Measurements from ENCODE around the gene PIAS3.
"Not testable (repeated sequence)": the region's sequence is repeated elsewhere in the genome, so short reads cannot be mapped to it uniquely, and the experiment has no call there.

Gene PIAS3

DNA sequence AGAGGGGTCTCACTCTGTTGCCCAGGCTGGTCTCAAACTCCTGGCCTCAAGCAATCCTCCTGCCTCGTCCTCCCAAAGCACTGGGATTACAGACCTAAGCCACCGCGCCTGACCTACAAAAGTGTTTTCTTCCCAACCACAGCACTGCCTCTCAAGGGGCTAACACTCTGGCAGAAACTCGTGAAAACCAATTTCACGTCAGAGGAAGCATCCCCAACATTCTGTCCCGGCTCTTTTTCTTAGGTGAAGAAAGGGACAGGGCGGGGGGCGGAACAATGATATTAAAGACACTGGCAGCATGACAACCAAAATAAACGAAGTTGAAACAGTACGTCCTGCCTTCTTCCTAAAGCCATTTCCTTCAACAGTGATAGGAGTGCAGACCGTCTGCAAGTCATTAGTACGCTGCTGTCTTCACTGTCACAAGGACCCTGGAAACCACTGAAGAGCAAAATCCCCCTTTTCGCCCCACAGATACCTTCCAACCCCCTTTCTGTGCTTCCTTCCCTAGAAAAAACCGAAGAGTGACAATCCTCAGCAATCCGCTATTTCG is 36.0 kb downstream of the PIAS3 start:
- DNase-seq: not testable (repeated sequence)

DNA sequence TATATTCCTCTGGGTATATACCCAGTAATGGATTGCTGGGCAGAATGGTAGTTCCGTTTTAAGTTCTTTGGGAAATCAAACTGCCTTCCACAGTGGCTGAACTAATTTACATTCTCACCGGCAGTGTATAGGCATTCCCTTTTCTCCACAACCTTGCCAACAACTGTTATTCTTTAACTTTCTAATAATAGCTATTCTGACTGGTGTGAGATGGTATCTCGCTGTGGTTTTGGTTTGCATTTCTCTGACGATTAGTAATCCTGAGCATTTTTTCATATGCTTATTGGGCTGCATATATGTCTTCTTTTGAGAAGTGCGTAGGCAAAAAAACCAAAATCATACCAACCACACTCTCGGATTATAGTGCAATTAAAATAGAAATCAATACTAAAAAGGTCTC is 40.8 kb downstream of the PIAS3 start:
- not testable (repeated sequence) for DNase-seq

DNA sequence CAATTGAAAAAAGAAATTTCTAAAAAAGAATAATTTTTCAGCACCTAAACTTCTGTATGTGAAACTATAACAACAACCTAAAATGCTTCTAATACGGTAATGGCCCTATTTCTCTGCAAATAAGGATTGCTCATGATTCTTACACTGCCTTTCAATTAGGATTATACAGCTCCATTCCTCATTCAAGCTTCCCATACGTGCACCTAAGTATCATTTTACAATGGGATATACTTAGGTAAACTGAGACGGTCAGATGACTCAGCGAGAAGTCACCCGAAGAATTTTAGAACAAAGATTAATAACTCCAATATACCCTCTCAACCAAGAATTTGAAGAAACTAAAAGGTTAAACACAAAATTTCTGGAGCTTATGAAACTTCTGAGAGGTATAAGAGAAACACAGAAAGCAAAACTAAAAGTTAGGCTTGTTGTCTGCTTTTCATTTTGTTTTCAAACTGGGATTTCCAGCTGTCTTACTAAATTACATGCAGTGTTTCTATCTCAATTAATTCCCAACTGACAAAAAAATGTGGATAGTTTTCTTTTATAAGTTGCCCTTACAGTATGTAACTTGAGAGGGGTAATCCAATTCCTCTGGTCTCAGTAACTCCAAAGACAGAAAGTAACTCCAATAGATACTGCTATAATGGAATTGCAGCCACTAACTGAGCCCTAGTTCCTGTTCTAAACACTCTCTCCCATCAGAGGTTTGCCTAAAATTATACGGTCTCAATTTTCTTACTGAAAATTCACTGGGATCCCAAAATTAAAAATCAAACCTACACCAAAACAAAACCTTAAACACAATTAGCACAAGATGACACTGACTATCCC is 45.7 kb downstream of the PIAS3 start:
- DNase-seq: not testable (repeated sequence)

DNA sequence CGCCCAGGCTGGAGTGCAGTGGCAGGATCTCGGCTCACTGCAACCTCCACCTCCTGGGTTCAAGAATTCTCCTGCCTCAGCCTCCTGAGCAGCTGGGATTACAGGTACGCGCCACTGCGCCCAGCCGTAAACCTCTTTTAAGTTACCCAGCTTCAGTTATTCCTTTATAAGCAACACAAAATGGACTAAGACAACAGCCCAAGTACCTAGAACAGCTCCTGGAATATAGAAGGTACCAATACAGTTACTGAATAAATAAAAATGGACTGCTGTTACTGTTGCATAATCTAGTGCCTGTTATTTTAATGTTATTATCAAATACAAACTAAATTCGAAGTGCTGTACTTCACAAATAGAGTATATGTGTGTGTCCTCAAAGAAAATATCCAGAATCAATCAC is 52.0 kb downstream of the PIAS3 start:
- DNase-seq: no peak

DNA sequence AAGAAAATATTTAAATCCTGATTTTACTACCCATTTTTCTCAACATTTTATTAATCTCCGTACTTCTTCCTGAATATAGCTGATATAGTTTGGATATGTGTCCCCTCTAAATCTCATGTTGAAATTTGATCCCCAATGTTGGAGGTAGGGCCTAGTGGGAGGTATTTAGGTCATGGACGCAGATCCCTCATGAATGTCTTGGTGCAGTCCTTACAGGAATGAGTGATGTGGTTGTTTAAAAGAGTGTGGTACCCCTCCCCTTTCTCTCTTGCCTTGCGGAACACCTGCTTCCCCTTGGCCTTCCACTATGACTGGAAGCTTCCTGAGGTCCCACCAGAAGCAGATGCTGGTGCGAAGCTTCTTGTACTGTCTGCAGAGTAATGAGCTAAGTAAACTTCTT is 52.5 kb downstream of the PIAS3 start:
- DNase-seq: no peak

DNA sequence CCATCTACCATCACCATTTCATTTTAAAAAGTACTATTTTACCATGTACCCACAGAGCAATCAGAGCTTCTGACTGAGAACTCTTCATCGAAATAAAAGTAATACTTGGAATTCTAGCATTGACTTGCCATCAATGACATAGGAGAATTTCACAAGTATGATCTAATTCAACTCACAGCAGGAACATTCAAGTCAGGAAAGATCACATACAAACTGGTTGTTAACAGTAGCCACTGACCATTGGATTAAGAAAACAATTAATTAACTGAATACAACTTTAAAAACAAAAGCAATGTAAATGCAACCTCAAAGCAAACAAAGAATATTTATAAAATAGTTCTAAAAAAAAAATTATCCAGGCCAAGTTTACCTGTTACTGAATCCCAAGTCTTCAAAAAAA is 53.8 kb downstream of the PIAS3 start:
- DNase-seq: no peak

DNA sequence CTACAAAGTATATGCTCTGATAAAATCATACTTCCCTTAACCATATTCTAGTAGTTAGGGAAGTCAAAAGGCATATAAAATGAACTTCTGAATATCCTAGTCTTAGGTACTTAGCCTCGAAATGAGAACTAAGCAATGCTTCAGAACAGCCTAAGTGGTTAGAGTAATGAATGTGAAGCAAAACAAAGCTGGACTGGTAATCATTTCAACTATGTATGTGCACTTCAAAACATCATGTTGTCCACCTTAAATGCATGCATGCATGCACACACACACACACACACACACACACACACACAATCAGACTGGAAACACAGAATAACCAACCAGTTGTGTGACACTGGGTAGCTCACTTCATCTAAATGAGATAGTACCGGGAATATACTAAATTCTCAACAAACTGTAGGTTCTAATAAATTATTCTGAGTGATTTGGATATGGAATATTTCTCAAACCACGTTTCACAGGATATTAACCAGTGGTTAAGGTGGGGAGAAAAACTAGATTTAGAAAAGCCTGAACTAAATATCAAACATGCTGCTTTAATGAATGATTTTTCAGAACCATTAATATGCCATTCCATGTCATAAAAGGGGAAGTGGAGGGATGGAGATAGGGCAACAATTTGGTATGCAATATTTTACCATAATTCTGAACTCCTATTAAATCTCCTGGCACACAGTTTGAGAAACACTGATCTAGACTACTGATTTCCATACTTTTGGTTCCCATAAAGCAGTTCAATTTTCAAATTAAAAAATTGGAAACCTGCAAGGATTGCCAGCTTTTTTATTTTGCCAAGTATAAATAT is 54.4 kb downstream of the PIAS3 start:
- no peak for DNase-seq

DNA sequence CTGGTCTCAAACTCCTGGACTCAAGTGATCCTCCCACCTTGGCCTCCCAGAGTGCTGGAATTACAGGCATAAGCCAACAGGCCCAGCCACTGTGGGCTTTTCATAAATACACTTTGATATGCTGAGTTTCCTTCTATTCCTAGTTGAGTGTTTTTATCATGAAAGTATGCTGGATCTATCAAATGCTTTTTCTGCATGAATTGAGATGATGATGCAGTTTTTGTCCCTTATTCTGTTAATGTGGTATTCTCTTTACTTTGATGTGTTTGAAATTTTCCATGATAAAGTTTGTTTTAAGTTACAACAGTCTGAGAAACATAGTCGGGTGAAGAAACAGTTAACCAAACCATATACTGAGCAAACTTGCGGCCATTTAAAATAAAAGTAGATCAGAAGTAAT is 59.1 kb downstream of the PIAS3 start:
- no peak for DNase-seq
